Measurements from ENCODE around the gene NOTCH4.

- no peak for TF ChIP-seq CTCF (IDR thresholded peaks at IDR 0.05)
- no peak for TF ChIP-seq POLR2A (IDR thresholded peaks at IDR 0.05)
- TF ChIP-seq POLR2AphosphoS5 (IDR thresholded peaks at IDR 0.05), result no peak
Measured at GRCh38 chr6:32181148-32181702, 42.6 kb downstream of the NOTCH4 start.
